ENCODE measurements around the gene ATP11B. TPM values are rescaled to one million over a fixed set of nuclear protein-coding genes. Genes with fewer than 3 reads are reported as not detected.
A peak's percentile ranks its signal among the peaks of the same experiment; 100 is the strongest.
"Not testable (repeated sequence)": the region's sequence is repeated elsewhere in the genome, so short reads cannot be mapped to it uniquely, and the experiment has no call there.

Gene ATP11B
- total RNA-seq, 3 donors from 2014 or later, result 43.5 to 57.1 (median 50.0) TPM

- DNase-seq (no peak), ATAC-seq (no peak)
- H3K4me3 Mint-ChIP-seq, result no peak overlapping the region
- H3K36me3 Mint-ChIP-seq (ENCODE audit: insufficient read depth), result no peaks in the 10 kb centered on the region
- no peaks in the 10 kb centered on the region for H3K9me3 Mint-ChIP-seq
- H3K4me1 Mint-ChIP-seq (ENCODE audit: low read depth), result peaks cover 2% of the 10 kb centered on the region
- H3K27me3 Mint-ChIP-seq (ENCODE audit: low read depth), result peaks cover 15% of the 10 kb centered on the region
These were observed 6.6 kb upstream of the ATP11B start for GRCh38 chr3:182786564-182787196.

DNA sequence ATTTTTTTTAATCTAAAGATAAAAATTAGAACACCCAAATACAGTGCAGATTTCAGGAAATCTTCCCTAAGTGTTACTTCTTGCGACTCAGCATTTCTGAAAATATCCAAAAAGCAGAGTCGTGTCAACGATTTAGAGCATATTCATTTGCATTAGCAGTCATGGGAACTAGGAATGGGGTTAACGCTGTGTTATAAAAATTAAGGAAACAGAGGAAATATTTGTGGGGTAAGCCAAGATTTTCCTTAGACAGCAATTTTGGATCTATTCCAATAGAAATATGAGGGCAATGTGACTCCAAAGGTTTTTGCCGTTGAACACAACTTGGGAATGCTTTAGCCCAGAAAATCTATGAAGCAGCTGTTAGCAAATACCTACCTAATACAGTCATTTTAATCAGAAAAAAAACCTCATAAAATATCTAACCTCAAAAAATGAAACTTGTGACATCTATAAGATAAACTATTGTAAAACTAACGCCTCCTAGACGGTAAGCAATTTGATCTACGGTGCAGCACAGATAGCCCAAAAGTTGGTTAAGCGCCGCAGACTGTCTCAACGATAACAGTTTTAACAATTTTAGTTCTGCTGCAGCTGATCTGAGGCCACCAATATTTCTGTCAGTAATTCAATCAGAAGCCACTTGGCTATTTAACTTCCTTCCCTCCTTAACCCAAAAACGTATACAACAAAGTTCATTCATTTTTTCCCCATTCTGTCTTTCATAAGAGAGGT is 5.8 kb upstream of the ATP11B start:
- Mint-ChIP-seq H3K4me1 (ENCODE audit: low read depth) (peaks cover 2% of the 10 kb centered on the region), H3K9me3 (no peaks in the 10 kb centered on the region), H3K4me3 (no peak overlapping the region), H3K36me3 (ENCODE audit: insufficient read depth) (no peaks in the 10 kb centered on the region), H3K27me3 (ENCODE audit: low read depth) (peaks cover 15% of the 10 kb centered on the region)
- ATAC-seq, result no peak
- DNase-seq, result no peak

DNA sequence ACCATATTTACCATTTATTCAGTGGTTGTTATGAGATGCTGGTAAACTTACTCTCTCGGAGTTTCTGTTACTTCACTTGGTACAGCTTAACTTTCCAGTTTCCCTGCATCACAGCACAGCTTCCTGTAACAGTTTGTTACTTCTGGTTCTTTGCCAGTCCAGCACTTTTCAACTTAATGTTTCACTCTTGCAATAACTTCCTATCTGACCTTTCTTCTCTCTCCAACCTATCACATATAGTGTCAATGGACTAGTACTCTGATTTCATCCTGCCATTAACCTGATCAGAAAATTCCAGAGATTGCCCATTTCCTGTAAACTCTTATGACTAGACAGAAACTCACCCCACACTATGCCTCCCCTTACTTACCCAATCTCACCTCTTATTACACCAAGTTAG is 3.9 kb upstream of the ATP11B start:
- no peak for ATAC-seq
- H3K36me3 Mint-ChIP-seq (ENCODE audit: insufficient read depth), result no peaks in the 10 kb centered on the region
- peaks cover 4% of the 10 kb centered on the region for H3K4me1 Mint-ChIP-seq (ENCODE audit: low read depth)
- H3K4me3 Mint-ChIP-seq, result no peak overlapping the region
- no peaks in the 10 kb centered on the region for H3K9me3 Mint-ChIP-seq
- DNase-seq, result no peak
- peaks cover 11% of the 10 kb centered on the region for H3K27me3 Mint-ChIP-seq (ENCODE audit: low read depth)

GRCh38 chr3:182790612-182791011 is 2.7 kb upstream of the ATP11B start:
- Mint-ChIP-seq H3K27me3 (ENCODE audit: low read depth) (peaks cover 4% of the 10 kb centered on the region), H3K4me3 (no peak overlapping the region), H3K9me3 (no peaks in the 10 kb centered on the region), H3K4me1 (ENCODE audit: low read depth) (peaks cover 11% of the 10 kb centered on the region), H3K36me3 (ENCODE audit: insufficient read depth) (no peaks in the 10 kb centered on the region)
- DNase-seq (no peak), ATAC-seq (no peak)

DNA sequence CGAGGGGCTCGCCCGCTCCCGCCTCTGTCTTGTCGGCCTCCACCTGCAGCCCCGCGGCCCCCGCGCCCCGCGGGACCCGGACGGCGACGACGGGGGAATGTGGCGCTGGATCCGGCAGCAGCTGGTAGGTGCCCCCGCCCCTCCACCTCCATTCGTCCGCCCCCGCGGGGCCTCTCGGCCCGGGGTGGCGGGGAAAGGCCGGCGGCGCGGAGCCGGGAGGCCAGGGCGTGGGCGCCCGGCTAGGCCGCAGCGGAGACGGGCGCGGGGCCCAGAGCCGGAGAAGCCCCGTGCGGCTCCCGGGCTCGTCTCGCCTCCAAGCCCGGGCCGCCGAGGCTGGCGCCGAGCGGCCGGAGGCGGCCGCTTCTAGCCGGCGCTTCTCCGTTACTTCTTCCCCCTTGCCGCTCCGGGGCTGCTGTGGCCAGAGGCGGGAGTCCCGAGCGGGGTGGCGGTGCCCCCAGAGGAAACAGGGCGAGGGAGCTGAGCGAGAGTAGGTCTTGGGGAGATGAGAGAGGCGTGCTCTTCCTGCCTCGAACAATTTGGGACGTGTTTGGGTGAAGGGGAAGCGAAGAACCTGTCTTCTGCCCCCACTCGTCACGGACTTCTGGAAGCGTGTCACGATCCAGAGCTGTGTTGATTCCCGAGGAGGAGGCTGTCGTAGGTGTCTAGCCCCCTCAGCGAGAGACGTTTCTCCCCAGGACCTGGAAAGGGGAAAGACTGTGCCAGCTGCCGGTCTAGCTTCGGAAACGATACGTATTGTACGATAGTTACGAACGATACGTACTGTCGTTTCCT is 555 bp downstream of the ATP11B start:
- H3K27me3 Mint-ChIP-seq (ENCODE audit: low read depth), result no peaks in the 10 kb centered on the region
- H3K36me3 Mint-ChIP-seq (ENCODE audit: insufficient read depth), result no peaks in the 10 kb centered on the region
- H3K9me3 Mint-ChIP-seq, result no peaks in the 10 kb centered on the region
- ATAC-seq (peak; percentile 57 to 58), DNase-seq (peak; percentile 44)
- H3K4me1 Mint-ChIP-seq (ENCODE audit: low read depth), result peaks cover 37% of the 10 kb centered on the region
- peak overlapping the region; percentile 92 for H3K4me3 Mint-ChIP-seq

DNA sequence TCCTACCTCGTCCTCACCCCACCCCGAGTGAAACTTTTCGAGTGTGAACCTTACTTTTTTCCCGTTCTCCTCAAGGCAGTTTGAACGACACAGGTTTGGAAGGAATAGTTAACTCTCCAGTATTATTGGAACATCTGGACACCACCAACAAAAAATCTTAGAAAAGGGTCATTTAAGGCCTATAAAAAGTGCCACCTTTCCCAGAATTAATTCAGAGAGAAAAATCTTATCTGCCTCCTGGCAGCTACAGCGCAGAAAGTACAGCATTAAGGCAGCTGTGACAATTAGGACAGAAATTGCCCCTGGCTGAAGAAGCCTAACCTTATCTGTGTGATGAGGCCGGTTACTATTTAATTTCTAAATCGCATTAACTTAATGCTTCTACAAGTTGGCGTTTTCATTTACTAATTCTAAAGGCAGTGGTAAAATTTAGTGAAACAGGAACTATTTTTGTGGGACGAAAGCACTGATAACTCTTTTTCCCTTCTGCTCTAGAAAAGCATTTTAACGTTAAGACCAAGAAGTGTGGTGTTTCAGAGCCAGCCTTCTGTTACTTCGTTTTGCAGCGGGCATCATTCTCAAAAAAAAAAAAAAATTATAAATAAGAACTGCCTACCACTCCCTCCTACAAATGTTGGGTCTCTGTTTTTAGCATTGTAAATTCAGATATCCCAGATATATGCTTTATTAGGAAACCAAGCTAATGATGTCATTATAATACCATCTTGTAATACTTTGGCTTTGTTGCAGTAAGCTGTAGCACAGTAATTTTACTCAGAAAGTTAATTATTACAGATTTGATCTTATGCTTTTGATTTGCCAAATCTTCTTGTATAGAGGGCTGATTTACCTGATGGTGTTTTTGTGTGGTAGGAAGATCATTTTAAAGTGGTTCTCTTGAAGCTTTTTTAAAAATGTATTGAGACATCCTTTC is 1.4 kb downstream of the ATP11B start:
- Mint-ChIP-seq H3K4me3 (peak overlapping the region; percentile 92), H3K9me3 (no peaks in the 10 kb centered on the region), H3K27me3 (ENCODE audit: low read depth) (no peaks in the 10 kb centered on the region), H3K4me1 (ENCODE audit: low read depth) (peaks cover 37% of the 10 kb centered on the region), H3K36me3 (ENCODE audit: insufficient read depth) (no peaks in the 10 kb centered on the region)
- DNase-seq, result no peak
- ATAC-seq, result no peak

DNA sequence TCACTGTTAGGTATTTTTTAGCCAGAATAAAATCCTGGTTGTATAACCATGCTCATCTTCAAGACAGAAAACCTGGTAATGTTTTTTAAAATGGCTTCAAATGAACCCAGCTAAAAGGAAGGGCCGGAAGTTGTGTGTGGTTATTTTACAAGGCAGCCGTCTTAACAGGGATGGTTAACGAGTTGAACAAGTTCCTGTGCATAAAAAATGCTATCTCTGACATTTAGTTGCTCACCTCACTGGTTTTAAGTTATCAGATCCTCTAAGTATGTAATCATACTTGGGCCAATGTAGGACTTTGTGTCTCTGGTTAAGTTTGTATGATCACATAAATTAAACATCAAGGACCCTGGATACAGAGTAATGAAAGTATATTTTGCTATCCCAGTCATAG is 2.1 kb downstream of the ATP11B start:
- Mint-ChIP-seq H3K36me3 (ENCODE audit: insufficient read depth) (no peaks in the 10 kb centered on the region), H3K4me1 (ENCODE audit: low read depth) (peaks cover 37% of the 10 kb centered on the region), H3K9me3 (no peaks in the 10 kb centered on the region), H3K4me3 (peak overlapping the region; percentile 92), H3K27me3 (ENCODE audit: low read depth) (no peaks in the 10 kb centered on the region)
- ATAC-seq (no peak), DNase-seq (no peak)

- no peak for DNase-seq
- no peak for ATAC-seq
- H3K4me1 Mint-ChIP-seq (ENCODE audit: low read depth), result peaks cover 40% of the 10 kb centered on the region
- H3K9me3 Mint-ChIP-seq, result no peaks in the 10 kb centered on the region
- no peaks in the 10 kb centered on the region for H3K27me3 Mint-ChIP-seq (ENCODE audit: low read depth)
- H3K36me3 Mint-ChIP-seq (ENCODE audit: insufficient read depth), result no peaks in the 10 kb centered on the region
- peak overlapping the region; percentile 13 for H3K4me3 Mint-ChIP-seq
These were observed 3.0 kb downstream of the ATP11B start for GRCh38 chr3:182796310-182796709.

DNA sequence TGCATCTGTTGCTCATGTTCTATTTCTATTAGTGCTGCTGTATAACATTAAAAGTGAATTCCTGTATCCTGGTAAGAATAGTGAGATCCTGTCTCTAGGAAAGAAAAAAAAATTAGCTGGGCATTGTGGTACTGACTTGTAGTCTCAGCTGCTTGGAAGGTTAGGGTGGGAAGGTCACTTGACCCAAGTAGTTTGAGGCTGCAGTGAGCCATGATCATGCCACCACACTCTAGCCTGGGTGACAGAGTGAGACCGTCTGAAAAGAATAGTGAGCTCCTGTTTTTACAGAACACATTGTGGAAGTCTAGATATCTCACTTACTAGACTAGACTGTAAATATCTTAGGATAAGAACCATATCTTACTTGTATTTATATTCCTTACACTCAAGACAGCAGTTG is 4.6 kb downstream of the ATP11B start:
- H3K4me1 Mint-ChIP-seq (ENCODE audit: low read depth), result peaks cover 51% of the 10 kb centered on the region
- no peaks in the 10 kb centered on the region for H3K9me3 Mint-ChIP-seq
- H3K36me3 Mint-ChIP-seq (ENCODE audit: insufficient read depth), result no peaks in the 10 kb centered on the region
- no peak for ATAC-seq
- DNase-seq, result no peak
- H3K4me3 Mint-ChIP-seq, result no peak overlapping the region
- H3K27me3 Mint-ChIP-seq (ENCODE audit: low read depth), result no peaks in the 10 kb centered on the region

DNA sequence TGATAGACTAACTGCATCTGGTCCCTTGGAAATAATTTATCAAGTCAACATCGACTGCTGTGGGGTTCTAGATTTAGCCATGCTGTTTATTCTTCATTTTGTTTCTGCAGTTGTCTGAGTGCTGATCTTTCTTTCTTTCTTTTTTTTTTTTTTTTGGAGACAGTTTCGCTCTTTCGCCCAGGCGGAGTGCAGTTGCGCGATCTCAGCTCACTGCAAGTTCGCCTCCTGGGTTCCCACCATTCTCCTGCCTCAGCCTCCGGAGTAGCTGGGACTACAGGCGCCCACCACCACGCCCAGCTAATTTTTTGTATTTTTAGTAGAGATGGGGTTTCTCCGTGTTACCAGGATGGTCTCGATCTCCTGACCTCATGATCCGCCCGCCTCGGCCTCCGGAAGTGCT is 5.8 kb downstream of the ATP11B start:
- not testable (repeated sequence) for H3K27me3 Mint-ChIP-seq (ENCODE audit: low read depth); H3K4me3 Mint-ChIP-seq; ATAC-seq; DNase-seq; H3K9me3 Mint-ChIP-seq; H3K36me3 Mint-ChIP-seq (ENCODE audit: insufficient read depth)
- peaks cover 58% of the 10 kb centered on the region for H3K4me1 Mint-ChIP-seq (ENCODE audit: low read depth)

DNA sequence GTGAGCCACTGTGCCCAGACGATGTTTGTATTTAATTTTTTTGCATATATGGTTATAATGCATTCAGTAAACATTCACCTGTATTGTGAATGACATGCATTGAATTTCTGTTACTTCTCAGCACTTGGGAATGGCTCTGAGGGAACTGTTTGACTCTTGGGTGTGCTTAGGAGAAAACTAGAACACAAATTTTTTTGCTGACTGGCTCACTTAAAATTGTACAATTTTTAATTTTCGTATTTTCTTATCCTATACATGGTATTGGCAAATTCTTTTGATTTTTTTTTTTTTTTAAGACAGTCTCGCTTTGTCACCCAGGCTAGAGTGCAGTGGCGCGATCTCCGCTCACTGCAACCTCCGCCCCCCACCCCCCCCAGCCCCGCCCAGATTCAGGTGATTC is 7.2 kb downstream of the ATP11B start:
- Mint-ChIP-seq H3K4me3 (no peak overlapping the region), H3K27me3 (ENCODE audit: low read depth) (no peaks in the 10 kb centered on the region), H3K9me3 (no peaks in the 10 kb centered on the region), H3K4me1 (ENCODE audit: low read depth) (peaks cover 64% of the 10 kb centered on the region), H3K36me3 (ENCODE audit: insufficient read depth) (no peaks in the 10 kb centered on the region)
- DNase-seq, result no peak
- no peak for ATAC-seq

DNA sequence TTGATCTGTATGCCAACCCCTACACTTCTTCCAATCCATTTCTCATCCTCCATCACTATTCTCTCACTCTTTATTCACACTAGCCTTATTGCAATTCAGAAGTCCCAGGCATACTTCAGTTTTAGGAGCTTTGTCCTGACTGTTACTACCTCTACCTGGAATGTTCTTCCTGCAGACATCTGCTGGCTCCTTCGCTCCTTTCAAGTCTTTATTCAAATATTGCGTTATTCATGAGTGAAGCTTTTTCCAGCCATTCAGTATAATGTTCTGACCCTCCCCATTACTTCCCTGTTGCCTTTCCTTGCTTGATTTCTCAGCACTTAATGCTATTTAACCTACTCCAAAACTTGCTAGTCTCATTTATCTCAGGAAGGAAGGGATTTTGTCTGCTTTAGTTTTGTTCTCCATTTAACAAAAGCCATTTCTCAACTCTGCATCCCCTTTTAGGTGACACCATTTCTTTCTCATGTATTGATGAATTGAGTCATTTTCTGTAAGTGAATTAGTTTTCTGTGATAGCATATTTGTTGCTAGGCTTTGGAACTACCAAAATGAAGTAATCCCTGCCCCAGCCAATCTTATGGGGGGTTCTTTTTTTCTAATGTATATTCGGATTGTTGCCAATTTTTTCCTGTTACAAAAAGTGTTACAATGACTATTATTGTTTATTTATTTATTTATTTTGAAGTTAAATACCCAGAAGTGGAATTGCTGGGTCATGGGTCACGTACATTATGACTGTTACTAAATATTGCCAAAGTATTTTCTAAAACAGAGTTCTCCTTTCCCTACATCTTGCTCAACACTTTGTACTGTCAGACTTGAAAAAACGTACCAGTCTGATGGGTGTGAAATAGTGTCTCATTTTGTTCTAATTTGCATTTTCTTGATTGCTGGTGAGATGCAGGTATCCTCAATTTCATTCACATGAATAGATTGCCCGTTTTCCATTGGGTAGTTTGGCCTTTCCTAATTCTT is 9.4 kb downstream of the ATP11B start:
- DNase-seq (no peak), ATAC-seq (no peak)
- no peaks in the 10 kb centered on the region for H3K9me3 Mint-ChIP-seq

DNA sequence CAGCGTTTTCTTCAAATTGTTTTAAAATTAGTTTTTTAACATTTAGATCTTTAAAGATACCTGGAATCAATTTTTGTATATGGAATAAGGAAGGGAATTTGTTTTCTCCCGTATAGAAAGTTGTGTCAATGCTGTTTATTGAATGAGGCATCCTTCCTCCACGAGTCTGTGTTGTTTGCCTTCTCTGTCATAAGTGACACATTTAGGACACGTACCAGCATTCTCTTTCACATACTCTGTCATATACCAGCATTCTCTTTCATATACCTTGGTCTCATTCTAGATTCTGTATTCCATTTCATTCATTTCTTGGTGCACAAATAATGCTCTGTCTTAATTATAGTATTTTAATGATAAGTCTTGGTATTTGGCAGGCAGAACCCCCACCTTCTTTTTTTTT is 10.3 kb downstream of the ATP11B start:
- H3K9me3 Mint-ChIP-seq, result no peaks in the 10 kb centered on the region
- no peaks in the 10 kb centered on the region for H3K27me3 Mint-ChIP-seq (ENCODE audit: low read depth)
- ATAC-seq, result peak; percentile 37 to 52
- no peak overlapping the region for H3K4me3 Mint-ChIP-seq
- peaks cover 2% of the 10 kb centered on the region for H3K36me3 Mint-ChIP-seq (ENCODE audit: insufficient read depth)
- peaks cover 56% of the 10 kb centered on the region for H3K4me1 Mint-ChIP-seq (ENCODE audit: low read depth)
- no peak for DNase-seq

More for the DNA sequence above, 9.4 kb downstream of the ATP11B start:
- peak overlapping the region; percentile 3 for H3K4me3 Mint-ChIP-seq
- peaks cover 58% of the 10 kb centered on the region for H3K4me1 Mint-ChIP-seq (ENCODE audit: low read depth)
- no peaks in the 10 kb centered on the region for H3K27me3 Mint-ChIP-seq (ENCODE audit: low read depth)
- peaks cover 2% of the 10 kb centered on the region for H3K36me3 Mint-ChIP-seq (ENCODE audit: insufficient read depth)
